SK-N-SH (cell line): ENCODE results near the gene CIAO2B. TPM values are rescaled to one million over a fixed set of nuclear protein-coding genes. Genes with fewer than 3 reads are reported as not detected.

Experiments
- CTCF ChIA-PET: fragments of 300-600, 350-600 bp; formaldehyde crosslinking; extraction: SDS; loops from one replicate; lab custom pipeline; 2021; lab: Yijun Ruan, JAX
- POLR2A ChIA-PET: fragments of 350-600 bp; sonication (Branson Sonifier 250); formaldehyde crosslinking; extraction: SDS; loops from one replicate; lab custom pipeline; 2020; ENCODE audit warnings: antibody characterized with exemption, inconsistent platforms; lab: Yijun Ruan, JAX
- DNase-seq: peaks from one replicate; pipeline ENCODE4 v3.0.0; 2012
- H2AFZ ChIP-seq: fragments of 200-600 bp; sonication (generic); 2 replicates; pipeline ENCODE4 v1.8.1; 2016; ENCODE audit warnings: antibody characterized with exemption, mild to moderate bottlenecking, low read depth
- H3F3A ChIP-seq: fragments of 200-600 bp; sonication (generic); replicated peaks from 2 replicates; pipeline ENCODE3; 2016; ENCODE audit warnings: antibody characterized with exemption, mild to moderate bottlenecking; ENCODE audit not compliant: insufficient read depth
- H3K27ac ChIP-seq, 2 experiments: fragments of 200-500 bp in 1 of 2; fragments of 200-600 bp in 1 of 2; sonication (Bioruptor generic) in 1 of 2; sonication (generic), shearing (Covaris generic) in 1 of 2; 2 replicates each; pipeline versions ENCODE4 v1.5.1 to v1.6.1; 2014 to 2016; ENCODE audit warnings: low read depth in 2 of 2, inconsistent platforms in 1 of 2, low read length in 1 of 2, mild to moderate bottlenecking in 1 of 2, mixed read lengths in 1 of 2
- H3K27me3 ChIP-seq: fragments of 200-600 bp; sonication (generic), shearing (Covaris generic); 2 replicates; pipeline ENCODE4 v1.6.1; 2016; ENCODE audit warnings: mixed run types; ENCODE audit not compliant: insufficient read depth
- H3K36me3 ChIP-seq, 2 experiments: fragments of 200-500 bp in 1 of 2; fragments of 200-600 bp in 1 of 2; sonication (Bioruptor generic) in 1 of 2; sonication (generic) in 1 of 2; replicated peaks in 1 of 2; 2 replicates each; pipeline versions ENCODE3 to v1.5.1; 2014 to 2016; ENCODE audit warnings: low read length in 1 of 2, mild to moderate bottlenecking in 1 of 2; ENCODE audit not compliant: insufficient read depth in 2 of 2, control insufficient read depth in 1 of 2
- H3K4me1 ChIP-seq, 2 experiments: fragments of 200-500 bp in 1 of 2; fragments of 200-600 bp in 1 of 2; sonication (Bioruptor generic) in 1 of 2; sonication (generic), shearing (Covaris generic) in 1 of 2; 2 replicates each; pipeline versions ENCODE4 v1.5.1 to v1.6.1; 2014 to 2016; ENCODE audit warnings: low read depth in 1 of 2, low read length in 1 of 2, mixed run types in 1 of 2; ENCODE audit not compliant: insufficient read depth in 2 of 2, control insufficient read depth in 1 of 2
- H3K4me2 ChIP-seq: fragments of 200-600 bp; sonication (generic), shearing (Covaris generic); 2 replicates; pipeline ENCODE4 v1.6.1; 2017; ENCODE audit warnings: mixed run types
- H3K4me3 ChIP-seq, 2 experiments: fragments of 200-500 bp in 1 of 2; fragments of 200-600 bp in 1 of 2; sonication (Bioruptor generic) in 1 of 2; sonication (generic), shearing (Covaris generic) in 1 of 2; 2 replicates each; pipeline versions ENCODE4 v1.5.1 to v1.8.1; 2014 to 2016; ENCODE audit warnings: low read depth in 2 of 2, inconsistent platforms in 1 of 2, low read length in 1 of 2, mild to moderate bottlenecking in 1 of 2, mixed read lengths in 1 of 2, moderate library complexity in 1 of 2
- H3K79me2 ChIP-seq: fragments of 200-600 bp; sonication (generic); 2 replicates; pipeline ENCODE4 v1.8.1; 2017; ENCODE audit warnings: mild to moderate bottlenecking; ENCODE audit not compliant: insufficient read depth
- H3K9ac ChIP-seq: fragments of 200-600 bp; sonication (generic); 2 replicates; pipeline ENCODE4 v1.6.1; 2017; ENCODE audit warnings: mixed run types
- H3K9me2 ChIP-seq: fragments of 200-600 bp; sonication (generic); 2 replicates; pipeline ENCODE4 v1.6.1; 2017; ENCODE audit warnings: mixed run types
- H3K9me3 ChIP-seq: fragments of 200-600 bp; sonication (generic); 2 replicates; pipeline ENCODE4 v1.6.1; 2017; ENCODE audit warnings: mixed run types, mild to moderate bottlenecking, moderate library complexity
- H4K20me1 ChIP-seq: fragments of 200-600 bp; sonication (generic); 2 replicates; pipeline ENCODE4 v1.6.1; 2017; ENCODE audit warnings: mild to moderate bottlenecking, mixed run types; ENCODE audit not compliant: insufficient read depth
- CHD2 ChIP-seq: fragments of 150-350 bp; IDR thresholded peaks from 2 replicates; pipeline ENCODE4 v1.6.1; 2018; ENCODE audit warnings: low read length; ENCODE audit not compliant: partially characterized antibody
- EP300 ChIP-seq, 2 experiments: IDR thresholded peaks; 2 replicates each; pipeline versions ENCODE4 v1.4.0 to v1.6.1; 2012; ENCODE audit warnings: borderline replicate concordance in 1 of 2, low read depth in 1 of 2, low read length in 1 of 2
- FOSL2 ChIP-seq: IDR thresholded peaks from 2 replicates; pipeline ENCODE4 v1.4.0; 2012; ENCODE audit warnings: low read depth, mild to moderate bottlenecking, moderate library complexity, borderline replicate concordance
- FOXM1 ChIP-seq: IDR thresholded peaks from 2 replicates; pipeline ENCODE4 v1.4.0; 2012; ENCODE audit warnings: low read depth, mild to moderate bottlenecking
- GABPA ChIP-seq: IDR thresholded peaks from 2 replicates; pipeline ENCODE4 v1.4.0; 2012; ENCODE audit warnings: low read depth, mild to moderate bottlenecking
- GATA2 ChIP-seq: sonication (generic); formaldehyde crosslinking; IDR thresholded peaks from 2 replicates; pipeline ENCODE4 v1.5.0; 2020; ENCODE audit warnings: mild to moderate bottlenecking, missing genetic modification reagents
- JUND ChIP-seq: IDR thresholded peaks from 2 replicates; pipeline ENCODE4 v1.4.0; 2012
- MEF2A ChIP-seq: IDR thresholded peaks from 2 replicates; pipeline ENCODE4 v1.4.0; 2012; ENCODE audit warnings: low read depth, borderline replicate concordance
- NFIC ChIP-seq: IDR thresholded peaks from 2 replicates; pipeline ENCODE4 v1.4.0; 2012; ENCODE audit warnings: borderline replicate concordance
- POLR2AphosphoS5 ChIP-seq: IDR thresholded peaks from 2 replicates; pipeline ENCODE4 v1.6.1; 2012; ENCODE audit warnings: low read depth, low read length
- RAD21 ChIP-seq: IDR thresholded peaks from 2 replicates; pipeline ENCODE4 v1.6.1; 2012; ENCODE audit warnings: mild to moderate bottlenecking, low read length
- RCOR1 ChIP-seq: fragments of 150-350 bp; IDR thresholded peaks from 2 replicates; pipeline ENCODE4 v1.6.1; 2017; ENCODE audit warnings: antibody characterized with exemption, low read length
- RXRA ChIP-seq: IDR thresholded peaks from 2 replicates; pipeline ENCODE4 v1.4.0; 2012; ENCODE audit warnings: low read depth, mild to moderate bottlenecking, borderline replicate concordance
- SIN3A ChIP-seq: IDR thresholded peaks from 2 replicates; pipeline ENCODE4 v1.6.1; 2012; ENCODE audit warnings: low read depth, mild to moderate bottlenecking, low read length, moderate library complexity, borderline replicate concordance
- SMC3 ChIP-seq: IDR thresholded peaks from 2 replicates; pipeline ENCODE4 v1.6.1; 2012; ENCODE audit warnings: low read depth, low read length, improper control_type of control experiment
- TAF1 ChIP-seq: IDR thresholded peaks from 2 replicates; pipeline ENCODE4 v1.6.1; 2012; ENCODE audit warnings: low read depth, mild to moderate bottlenecking, low read length, moderate library complexity, borderline replicate concordance
- TCF12 ChIP-seq: IDR thresholded peaks from 2 replicates; pipeline ENCODE4 v1.4.0; 2012
- TEAD4 ChIP-seq: IDR thresholded peaks from 2 replicates; pipeline ENCODE4 v1.4.0; 2012; ENCODE audit warnings: mild to moderate bottlenecking, borderline replicate concordance; ENCODE audit not compliant: insufficient read depth
- YY1 ChIP-seq: IDR thresholded peaks from 2 replicates; pipeline ENCODE4 v1.4.0; 2012; ENCODE audit warnings: low read depth, mild to moderate bottlenecking
- WGBS: methylation state at CpG from one replicate; pipeline ENCODE4 v1.1.6; 2017; ENCODE audit warnings: low lambda C conversion rate; 5-methylcytosine and 5-hydroxymethylcytosine counted together
- polyA plus RNA-seq, 3 experiments: library from polyadenylated mRNA; depleted of rRNA; stranded (reverse); fragments of >200 nt; gene quantifications; 2 replicates each; pipeline ENCODE4 v1.2.3, GENCODE V29; 2012
- TF ChIP-seq, protein P1 (sequence below): IDR thresholded peaks from 2 replicates; pipeline ENCODE4 v1.6.1; 2012; ENCODE audit warnings: mild to moderate bottlenecking, low read depth, low read length, moderate library complexity
- TF ChIP-seq, protein P2 (sequence below): IDR thresholded peaks from 2 replicates; pipeline ENCODE4; 2012
- TF ChIP-seq, protein P3 (sequence below): IDR thresholded peaks from 2 replicates; pipeline ENCODE4 v1.4.0; 2012; ENCODE audit warnings: low read depth
- TF ChIP-seq, protein P4 (sequence below): fragments of 150-350 bp; IDR thresholded peaks from 2 replicates; pipeline ENCODE4 v1.6.1; 2017; ENCODE audit warnings: antibody characterized with exemption, low read length, low read depth, borderline replicate concordance

The CIAO2B gene
- polyA plus RNA-seq, 1 of the 3 experiments (the other 2 are of a cell fraction): 665 TPM

DNA sequence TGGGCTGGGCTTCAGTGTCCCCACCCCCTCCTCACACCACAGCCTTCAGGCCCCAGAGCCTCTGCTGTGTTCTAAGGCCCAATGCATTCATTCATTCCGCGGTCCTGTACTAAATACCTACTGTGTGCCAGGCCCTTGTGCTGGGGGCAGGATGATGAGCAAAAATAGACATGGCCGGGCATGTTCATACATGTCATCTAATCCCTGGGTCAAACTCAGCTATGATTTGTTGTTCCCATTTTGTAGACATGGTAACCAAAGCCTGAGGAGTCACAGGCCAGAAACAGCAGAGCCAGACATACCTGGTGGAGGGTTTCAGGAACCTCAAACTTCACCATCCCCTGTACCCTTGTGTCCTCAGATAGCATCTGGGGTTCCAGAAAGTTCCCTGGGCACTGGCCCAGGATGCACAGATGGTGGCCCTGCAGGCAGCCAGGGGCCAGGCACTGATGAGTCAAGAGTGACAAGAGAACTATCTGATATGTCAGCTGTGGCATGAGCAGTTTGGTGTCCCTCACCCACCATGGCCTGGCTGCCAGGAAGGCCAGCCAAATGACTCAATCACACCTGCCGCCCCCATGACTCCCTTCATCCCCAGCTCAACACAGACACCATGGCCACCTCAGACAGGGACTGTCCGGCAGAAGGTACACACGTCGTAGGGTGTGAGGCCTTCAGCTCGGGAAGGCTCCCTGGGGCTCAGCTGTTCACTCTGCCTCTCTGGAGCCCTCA lies 6.1 kb downstream of the CIAO2B start (continued):
- TF ChIP-seq, protein P1, sequence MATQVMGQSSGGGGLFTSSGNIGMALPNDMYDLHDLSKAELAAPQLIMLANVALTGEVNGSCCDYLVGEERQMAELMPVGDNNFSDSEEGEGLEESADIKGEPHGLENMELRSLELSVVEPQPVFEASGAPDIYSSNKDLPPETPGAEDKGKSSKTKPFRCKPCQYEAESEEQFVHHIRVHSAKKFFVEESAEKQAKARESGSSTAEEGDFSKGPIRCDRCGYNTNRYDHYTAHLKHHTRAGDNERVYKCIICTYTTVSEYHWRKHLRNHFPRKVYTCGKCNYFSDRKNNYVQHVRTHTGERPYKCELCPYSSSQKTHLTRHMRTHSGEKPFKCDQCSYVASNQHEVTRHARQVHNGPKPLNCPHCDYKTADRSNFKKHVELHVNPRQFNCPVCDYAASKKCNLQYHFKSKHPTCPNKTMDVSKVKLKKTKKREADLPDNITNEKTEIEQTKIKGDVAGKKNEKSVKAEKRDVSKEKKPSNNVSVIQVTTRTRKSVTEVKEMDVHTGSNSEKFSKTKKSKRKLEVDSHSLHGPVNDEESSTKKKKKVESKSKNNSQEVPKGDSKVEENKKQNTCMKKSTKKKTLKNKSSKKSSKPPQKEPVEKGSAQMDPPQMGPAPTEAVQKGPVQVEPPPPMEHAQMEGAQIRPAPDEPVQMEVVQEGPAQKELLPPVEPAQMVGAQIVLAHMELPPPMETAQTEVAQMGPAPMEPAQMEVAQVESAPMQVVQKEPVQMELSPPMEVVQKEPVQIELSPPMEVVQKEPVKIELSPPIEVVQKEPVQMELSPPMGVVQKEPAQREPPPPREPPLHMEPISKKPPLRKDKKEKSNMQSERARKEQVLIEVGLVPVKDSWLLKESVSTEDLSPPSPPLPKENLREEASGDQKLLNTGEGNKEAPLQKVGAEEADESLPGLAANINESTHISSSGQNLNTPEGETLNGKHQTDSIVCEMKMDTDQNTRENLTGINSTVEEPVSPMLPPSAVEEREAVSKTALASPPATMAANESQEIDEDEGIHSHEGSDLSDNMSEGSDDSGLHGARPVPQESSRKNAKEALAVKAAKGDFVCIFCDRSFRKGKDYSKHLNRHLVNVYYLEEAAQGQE: no peak
- TF ChIP-seq POLR2AphosphoS5 (no peak), JUND (no peak)
- TF ChIP-seq, protein P2, sequence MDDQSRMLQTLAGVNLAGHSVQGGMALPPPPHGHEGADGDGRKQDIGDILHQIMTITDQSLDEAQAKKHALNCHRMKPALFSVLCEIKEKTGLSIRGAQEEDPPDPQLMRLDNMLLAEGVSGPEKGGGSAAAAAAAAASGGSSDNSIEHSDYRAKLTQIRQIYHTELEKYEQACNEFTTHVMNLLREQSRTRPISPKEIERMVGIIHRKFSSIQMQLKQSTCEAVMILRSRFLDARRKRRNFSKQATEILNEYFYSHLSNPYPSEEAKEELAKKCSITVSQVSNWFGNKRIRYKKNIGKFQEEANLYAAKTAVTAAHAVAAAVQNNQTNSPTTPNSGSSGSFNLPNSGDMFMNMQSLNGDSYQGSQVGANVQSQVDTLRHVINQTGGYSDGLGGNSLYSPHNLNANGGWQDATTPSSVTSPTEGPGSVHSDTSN: peak; percentile 68

DNA sequence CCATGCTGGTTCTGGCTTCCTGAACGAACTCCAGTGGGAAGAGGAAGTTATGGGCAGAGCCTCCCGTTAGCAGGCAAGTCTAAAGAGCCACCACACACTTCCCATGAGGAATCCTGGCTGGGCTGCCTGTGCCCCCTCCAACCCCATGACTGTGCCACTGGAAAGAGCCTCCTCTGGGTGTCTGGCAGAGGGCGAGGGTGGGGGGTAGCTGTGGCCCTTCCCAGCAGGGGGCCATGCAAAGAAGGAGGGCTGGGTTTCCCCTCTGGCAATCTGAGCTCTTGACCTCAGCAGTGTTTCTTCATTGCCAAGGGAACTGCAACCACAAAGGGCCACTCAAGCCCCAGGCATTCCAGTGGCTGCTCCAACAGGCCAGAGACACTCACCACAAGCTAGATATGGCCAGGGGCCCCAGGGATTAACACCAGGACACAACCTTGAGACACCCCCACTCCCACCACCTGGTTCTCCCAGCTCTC lies 7.2 kb downstream of the CIAO2B start:
- Histone ChIP-seq H3K36me3 (peaks cover 0 to 2% of the 10 kb centered on the region in 2 experiments), H3K4me3 (no peak overlapping the region), H4K20me1 (no peaks in the 10 kb centered on the region), H3K9ac (peak overlapping the region; percentile 25; the same call in 1 of the 2 replicates), H3F3A (peaks cover 18% of the 10 kb centered on the region), H2AFZ (no peak overlapping the region), H3K4me1 (peaks cover 4 to 13% of the 10 kb centered on the region in 2 experiments; a peak in 3 of 4 replicates), H3K27me3 (no peaks in the 10 kb centered on the region), H3K4me2 (peak overlapping the region; percentile 12; the same call in 1 of the 2 replicates), H3K27ac (peak overlapping the region in 1 of 2 experiments; percentile 71; a peak in 2 of 4 replicates), H3K9me3 (no peaks in the 10 kb centered on the region), H3K9me2 (no peaks in the 10 kb centered on the region), H3K79me2 (no peaks in the 10 kb centered on the region)
- 90% methylated on average over 2 of the region's 3 CpGs for WGBS
- DNase-seq: no peak
- CTCF ChIA-PET: interaction anchor here (1.4 to 13.6 kb wide), 5 partner anchors 9 to 45 kb away, joined by 6 to 174 read pairs (median 8); partner anchors contain the start of gene CDH16
- POLR2A ChIA-PET: no interaction called here
- TF ChIP-seq EP300 (IDR thresholded peaks at IDR 0.05; ENCODE audit: borderline replicate concordance in 1 of 2, low read depth in 1 of 2, low read length in 1 of 2) (peak in 1 of 2 experiments; percentile 68; a peak in 2 of 4 replicates), RAD21 (no peak), RXRA (peak; percentile 79; the same call in 1 of the 2 replicates), CHD2 (no peak), TCF12 (peak; percentile 75), MEF2A (no peak), JUND (peak; percentile 49; the same call in 1 of the 2 replicates), TAF1 (no peak), RCOR1 (no peak), POLR2AphosphoS5 (peak; percentile 26; the same call in 1 of the 2 replicates), FOXM1 (no peak), GABPA (no peak), YY1 (no peak), SMC3 (no peak), FOSL2 (peak; percentile 26; the same call in 1 of the 2 replicates), SIN3A (no peak), GATA2 (CRISPR knock-in tag) (no peak), NFIC (peak; percentile 65), TEAD4 (peak; percentile 48; the same call in 1 of the 2 replicates)
- TF ChIP-seq, protein P3, sequence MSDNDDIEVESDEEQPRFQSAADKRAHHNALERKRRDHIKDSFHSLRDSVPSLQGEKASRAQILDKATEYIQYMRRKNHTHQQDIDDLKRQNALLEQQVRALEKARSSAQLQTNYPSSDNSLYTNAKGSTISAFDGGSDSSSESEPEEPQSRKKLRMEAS: 0 out of 2 replicates have a peak, but pooled peaks have one; percentile 8
- TF ChIP-seq, protein P2: peak; percentile 53
- TF ChIP-seq, protein P4, sequence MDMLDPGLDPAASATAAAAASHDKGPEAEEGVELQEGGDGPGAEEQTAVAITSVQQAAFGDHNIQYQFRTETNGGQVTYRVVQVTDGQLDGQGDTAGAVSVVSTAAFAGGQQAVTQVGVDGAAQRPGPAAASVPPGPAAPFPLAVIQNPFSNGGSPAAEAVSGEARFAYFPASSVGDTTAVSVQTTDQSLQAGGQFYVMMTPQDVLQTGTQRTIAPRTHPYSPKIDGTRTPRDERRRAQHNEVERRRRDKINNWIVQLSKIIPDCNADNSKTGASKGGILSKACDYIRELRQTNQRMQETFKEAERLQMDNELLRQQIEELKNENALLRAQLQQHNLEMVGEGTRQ: no peak
